ENCODE measurements around the gene SLC25A44.

The SLC25A44 gene

GRCh38 chr1:156193488-156194299 lies at the start of gene SLC25A44:
TSS of gene SLC25A44 (plus strand) at chr1:156194104. CDS start at chr1:156199848, 5,744 bp downstream.
- peak; percentile 97 for DNase-seq

- no peak for DNase-seq
Observed at GRCh38 chr1:156144742-156145141, 49.2 kb upstream of the SLC25A44 start.

GRCh38 chr1:156145650-156146019 lies 48.3 kb upstream of the SLC25A44 start:
- no peak for DNase-seq

- peak; percentile 75 for DNase-seq
Observed at GRCh38 chr1:156146020-156146768, 47.7 kb upstream of the SLC25A44 start.

- DNase-seq, result no peak
Observed at GRCh38 chr1:156146769-156147405, 47.0 kb upstream of the SLC25A44 start.

- DNase-seq, result no peak
Observed at GRCh38 chr1:156148216-156148615, 45.7 kb upstream of the SLC25A44 start.

GRCh38 chr1:156149374-156150332 lies 44.3 kb upstream of the SLC25A44 start:
- DNase-seq, result no peak

GRCh38 chr1:156150333-156151011 lies 43.4 kb upstream of the SLC25A44 start:
- no peak for DNase-seq

- DNase-seq, result no peak
Observed at GRCh38 chr1:156151093-156151688, 42.7 kb upstream of the SLC25A44 start.

GRCh38 chr1:156152628-156153027 lies 41.3 kb upstream of the SLC25A44 start:
- DNase-seq, result no peak

- no peak for DNase-seq
Observed at GRCh38 chr1:156153362-156153761, 40.5 kb upstream of the SLC25A44 start, which contains the start of gene SEMA4A. TSS of gene SEMA4A (plus strand) at chr1:156153585. CDS start at chr1:156154579, 994 bp downstream.

- no peak for DNase-seq
Observed at GRCh38 chr1:156154317-156154749, 39.6 kb upstream of the SLC25A44 start.

GRCh38 chr1:156155756-156156510 lies 38.0 kb upstream of the SLC25A44 start:
- DNase-seq, result no peak

- DNase-seq, result no peak
Observed at GRCh38 chr1:156157506-156157905, 36.4 kb upstream of the SLC25A44 start.

- no peak for DNase-seq
Observed at GRCh38 chr1:156157966-156158365, 35.9 kb upstream of the SLC25A44 start.

- no peak for DNase-seq
Observed at GRCh38 chr1:156160000-156160742, 33.7 kb upstream of the SLC25A44 start.

GRCh38 chr1:156160743-156161171 lies 33.1 kb upstream of the SLC25A44 start:
- DNase-seq, result peak; percentile 86

- no peak for DNase-seq
Observed at GRCh38 chr1:156162430-156163037, 31.4 kb upstream of the SLC25A44 start.

GRCh38 chr1:156163712-156164111 lies 30.2 kb upstream of the SLC25A44 start:
- no peak for DNase-seq
